Endothelial cell of umbilical vein (primary cell): ENCODE data around the gene DCPS. TPM values are rescaled to one million over a fixed set of nuclear protein-coding genes. Genes with fewer than 3 reads are reported as not detected.

Source experiments
- BruUV-seq: library from RNA; stranded (reverse); fragments of 400-500 nt; replicated peaks from 2 replicates; lab custom pipeline; 2021; lab: Mats Ljungman, UMichigan
- CTCF ChIA-PET: fragments of 300-600, 350-600 bp; sonication (Branson Sonifier 250); formaldehyde crosslinking; loops from one replicate; lab custom pipeline; 2021; ENCODE audit warnings: antibody characterized with exemption, inconsistent platforms; lab: Charles Lee
- POLR2A ChIA-PET: fragments of 300-600, 350-600 bp; sonication (Branson Sonifier 250); formaldehyde crosslinking; loops from one replicate; lab custom pipeline; 2021; ENCODE audit warnings: antibody characterized with exemption, inconsistent platforms; lab: Charles Lee
- DNase-seq: peaks from one replicate; pipeline ENCODE4 v3.0.0-alpha.2; 2011; ENCODE audit warnings: low read depth, low spot score
- FAIRE-seq: peaks from 2 replicates; lab custom pipeline; 2011; peaks lifted over from hg19 to GRCh38; lab: Jason Lieb, UNC
- H2AFZ ChIP-seq: 2 replicates; pipeline ENCODE4 v1.6.0; 2012; ENCODE audit warnings: low read depth, low read length, control low read depth, inconsistent platforms
- H3K27ac ChIP-seq: 2 replicates; pipeline ENCODE4 v1.5.1; 2011; ENCODE audit warnings: low read depth, mild to moderate bottlenecking, control low read depth, low read length, moderate library complexity; ENCODE audit not compliant: insufficient read depth
- H3K27me3 ChIP-seq, 2 experiments: 2 replicates each; pipeline versions ENCODE4 v1.6.0 to v1.6.1; 2011; ENCODE audit warnings: low read length in 2 of 2, mixed read lengths in 1 of 2; ENCODE audit not compliant: control insufficient read depth in 2 of 2, insufficient read depth in 2 of 2
- H3K36me3 ChIP-seq, 2 experiments: 2 replicates in 1 of 2; 3 replicates in 1 of 2; pipeline ENCODE4 v1.5.1; 2011; ENCODE audit warnings: low read length in 2 of 2, mild to moderate bottlenecking in 1 of 2, moderate library complexity in 1 of 2; ENCODE audit not compliant: control insufficient read depth in 2 of 2, insufficient read depth in 2 of 2; ENCODE audit errors: extremely low read depth in 1 of 2
- H3K4me1 ChIP-seq: 3 replicates; pipeline ENCODE4 v1.5.1; 2011; ENCODE audit warnings: mild to moderate bottlenecking, low read length; ENCODE audit not compliant: control insufficient read depth, insufficient read depth; ENCODE audit errors: extremely low read depth
- H3K4me2 ChIP-seq: 2 replicates; pipeline ENCODE4 v1.6.1; 2011; ENCODE audit warnings: low read length, control low read depth, mixed read lengths; ENCODE audit not compliant: insufficient read depth
- H3K4me3 ChIP-seq, 3 experiments: fragments of 200-600 bp in 1 of 3; sonication (generic), shearing (Covaris generic) in 1 of 3; replicated peaks in 1 of 3; 2 replicates each; pipeline ENCODE4 v1.5.1; 2011 to 2016; ENCODE audit warnings: control low read depth in 3 of 3, low read length in 3 of 3, mild to moderate bottlenecking in 2 of 3, inconsistent platforms in 1 of 3, low read depth in 1 of 3, moderate library complexity in 1 of 3; ENCODE audit not compliant: insufficient read depth in 1 of 3
- H3K79me2 ChIP-seq: 2 replicates; pipeline ENCODE4 v1.6.0; 2012; ENCODE audit warnings: low read length, inconsistent platforms; ENCODE audit not compliant: control insufficient read depth, insufficient read depth
- H3K9ac ChIP-seq: replicated peaks from 2 replicates; pipeline ENCODE3; 2011; ENCODE audit warnings: low read length, control low read depth; ENCODE audit not compliant: insufficient read depth; ENCODE audit errors: extremely low read depth
- H3K9me1 ChIP-seq: replicated peaks from 3 replicates; pipeline ENCODE4 v1.6.0; 2011; ENCODE audit warnings: mild to moderate bottlenecking, low read length; ENCODE audit not compliant: control insufficient read depth, insufficient read depth; ENCODE audit errors: extremely low read depth
- H3K9me3 ChIP-seq: replicated peaks from 2 replicates; pipeline ENCODE4 v1.5.1; 2012; ENCODE audit warnings: low read length, inconsistent platforms; ENCODE audit not compliant: control insufficient read depth, insufficient read depth
- H4K20me1 ChIP-seq: replicated peaks from 2 replicates; pipeline ENCODE3; 2011; ENCODE audit warnings: mild to moderate bottlenecking, low read length; ENCODE audit not compliant: control insufficient read depth, insufficient read depth; ENCODE audit errors: extremely low read depth
- CTCF ChIP-seq, 2 donors: IDR thresholded peaks; 1 replicate in 1 of 2; 2 replicates in 1 of 2; pipeline ENCODE4 v1.5.1; 2011; ENCODE audit warnings: low read length in 2 of 2, mild to moderate bottlenecking in 2 of 2, moderate library complexity in 2 of 2, control low read depth in 1 of 2, inconsistent platforms in 1 of 2, low read depth in 1 of 2; ENCODE audit not compliant: insufficient read depth in 1 of 2; ENCODE audit errors: extremely low read depth in 1 of 2
- EZH2 ChIP-seq: IDR thresholded peaks from 2 replicates; pipeline ENCODE4 v1.6.1; 2012; ENCODE audit warnings: borderline replicate concordance, low read depth, mild to moderate bottlenecking, moderate library complexity, low read length, inconsistent platforms; ENCODE audit not compliant: severe bottlenecking
- FOS ChIP-seq: IDR thresholded peaks from 2 replicates; pipeline ENCODE4 v1.6.1; 2011; ENCODE audit warnings: mild to moderate bottlenecking, low read length, moderate library complexity, borderline replicate concordance; ENCODE audit not compliant: insufficient read depth
- GATA2 ChIP-seq: IDR thresholded peaks from 2 replicates; pipeline ENCODE4 v1.7.0; 2011; ENCODE audit warnings: low read depth, mild to moderate bottlenecking, moderate library complexity, mixed read lengths, low read length; ENCODE audit not compliant: insufficient read length, insufficient read depth
- JUN ChIP-seq: IDR thresholded peaks from 2 replicates; pipeline ENCODE4 v1.6.1; 2011; ENCODE audit warnings: borderline replicate concordance, low read depth; ENCODE audit not compliant: insufficient read length, insufficient read depth
- MAX ChIP-seq: IDR thresholded peaks from 2 replicates; pipeline ENCODE4 v1.6.1; 2011; ENCODE audit not compliant: insufficient read depth, insufficient read length
- MYC ChIP-seq: IDR thresholded peaks from one replicate; pipeline ENCODE4 v1.6.1; 2011; ENCODE audit warnings: mild to moderate bottlenecking, low read depth, low read length
- POLR2A ChIP-seq: IDR thresholded peaks from 2 replicates; pipeline ENCODE4 v1.6.1; 2012; ENCODE audit warnings: low read depth, mild to moderate bottlenecking, control low read depth, low read length
- POLR2AphosphoS5 ChIP-seq: IDR thresholded peaks from 2 replicates; pipeline ENCODE4 v1.6.1; 2012; ENCODE audit warnings: low read depth, mild to moderate bottlenecking, control low read depth, low read length, moderate library complexity; ENCODE audit not compliant: insufficient read depth
- dilution Hi-C: fragments of 300-500 bp; cut with MboI; formaldehyde crosslinking; loops from one replicate; pipeline ENCODE4 v1.15.0; 2019; ENCODE audit warnings: low sequenced_read_pairs; ENCODE audit not compliant: extremely low pct_ligation_motif_present
- intact Hi-C: fragments of 100-400 bp; cut with micrococcal nuclease; formaldehyde crosslinking; loops from one replicate; pipeline ENCODE4 v1.10.0; 2022
- polyA plus RNA-seq, 4 experiments: library from polyadenylated mRNA; depleted of rRNA in 3 of 4; stranded (reverse) in 3 of 4; unstranded in 1 of 4; fragments of >200 nt; gene quantifications; 2 replicates each; pipeline versions ENCODE4 v1.2.1 to v1.2.3, GENCODE V29; 2011 to 2012; ENCODE audit warnings: missing spikeins in 1 of 4
- total RNA-seq: library from RNA; stranded (reverse); gene quantifications from 2 replicates; pipeline ENCODE4 v1.2.3, GENCODE V29; 2021

The DCPS gene
- total and polyA plus RNA-seq, 2 donors (not counting 3 experiments of a cell fraction or from before 2014, with no cell fraction given) = 19.6 to 36.0 TPM

GRCh38 chr11:126310992-126311310 lies 7.1 kb downstream of the DCPS start:
- Histone ChIP-seq H3K9me3 (no peaks in the 10 kb centered on the region), H3K4me2 (no peak overlapping the region), H2AFZ (no peak overlapping the region), H3K36me3 (no peaks in the 10 kb centered on the region), H4K20me1 (no peaks in the 10 kb centered on the region), H3K9ac (no peak overlapping the region), H3K79me2 (no peaks in the 10 kb centered on the region), H3K4me1 (no peaks in the 10 kb centered on the region), H3K9me1 (no peaks in the 10 kb centered on the region), H3K4me3 (no peak overlapping the region), H3K27me3 (no peaks in the 10 kb centered on the region), H3K27ac (no peak overlapping the region)
- CTCF ChIA-PET = interaction anchor here (0.6 to 10.7 kb wide), 31 partner anchors 8 to 680 kb away, joined by 3 to 437 read pairs (median 7); partner anchors contain the start of gene ST3GAL4
- intact Hi-C loops = loop anchor here (1.0 to 5.0 kb wide), 9 partner anchors 25 to 679 kb away; partner anchors contain the start of gene ST3GAL4
- no peak for DNase-seq
- dilution Hi-C loops = no loop called here
- BruUV-seq = no TSS peak
- no peak for FAIRE-seq
- TF ChIP-seq FOS (no peak), JUN (no peak), MYC (no peak), POLR2A (no peak), CTCF (IDR thresholded peaks at IDR 0.05; ENCODE audit: extremely low read depth in 1 of 2, insufficient read depth in 1 of 2, low read depth in 1 of 2, low read length in 2 of 2) (no peak), POLR2AphosphoS5 (no peak), MAX (no peak), GATA2 (no peak), EZH2 (no peak)
- POLR2A ChIA-PET = interaction anchor here (0.9 to 1.2 kb wide), 4 partner anchors 12 to 170 kb away, joined by 3 to 4 read pairs (median 3); no protein-coding TSS in a partner anchor
